Sigmoid colon (tissue), 7 donors: Measurements from ENCODE around the gene ARSB. TPM values are rescaled to one million over a fixed set of nuclear protein-coding genes. Genes with fewer than 3 reads are reported as not detected.
"Not testable (repeated sequence)": the region's sequence is repeated elsewhere in the genome, so short reads cannot be mapped to it uniquely, and the experiment has no call there.

Source experiments
- DNase-seq: peaks from one replicate; pipeline ENCODE4 v3.0.0-alpha.2; 2019
- H3K27ac ChIP-seq, 4 donors: fragments of 200-600 bp; sonication (generic); one replicate each; pipeline ENCODE4 v1.5.1; 2016 to 2019; ENCODE audit warnings: mild to moderate bottlenecking in 1 of 4
- H3K27me3 ChIP-seq, 3 donors: fragments of 200-600 bp; sonication (generic); one replicate each; pipeline ENCODE4 v1.5.1; 2019; ENCODE audit warnings: mild to moderate bottlenecking in 1 of 3
- H3K36me3 ChIP-seq, 4 donors: fragments of 200-600 bp; sonication (generic); one replicate each; pipeline ENCODE4 v1.5.1; 2016 to 2019
- H3K4me1 ChIP-seq, 4 donors: fragments of 200-600 bp; sonication (generic); one replicate each; pipeline ENCODE4 v1.5.1; 2017 to 2019
- H3K4me3 ChIP-seq, 4 donors: fragments of 200-600 bp; sonication (generic); one replicate each; pipeline ENCODE4 v1.5.1; 2017 to 2019; ENCODE audit warnings: mild to moderate bottlenecking in 2 of 4, moderate library complexity in 1 of 4
- H3K9me3 ChIP-seq, 4 donors: fragments of 200-600 bp in 3 of 4; sonication (generic) in 3 of 4; one replicate each; pipeline versions ENCODE4 v1.5.1 to v1.6.1; 2013 to 2019
- CTCF ChIP-seq, 4 experiments: fragments of 450-650 bp in 3 of 4; fragments of 200-600 bp in 1 of 4; IDR thresholded peaks; one replicate each; pipeline ENCODE4 v1.5.1; 2016 to 2019; ENCODE audit warnings: antibody characterized with exemption in 4 of 4, mild to moderate bottlenecking in 3 of 4, moderate library complexity in 2 of 4
- EP300 ChIP-seq, 4 donors: sonication (generic); formaldehyde crosslinking; IDR thresholded peaks; one replicate each; pipeline ENCODE4 v1.6.1; 2017; ENCODE audit warnings: antibody characterized with exemption in 4 of 4
- POLR2A ChIP-seq, 2 donors: fragments of 450-650 bp; IDR thresholded peaks; one replicate each; pipeline ENCODE4 v1.6.1; 2016; ENCODE audit warnings: antibody characterized with exemption in 2 of 2, mild to moderate bottlenecking in 2 of 2, moderate library complexity in 2 of 2
- POLR2AphosphoS5 ChIP-seq, 4 donors: sonication (generic); formaldehyde crosslinking; IDR thresholded peaks; one replicate each; pipeline ENCODE4 v1.6.1; 2017; ENCODE audit warnings: antibody characterized with exemption in 4 of 4
- WGBS, 2 donors: extraction: QIAGEN DNeasy Blood & Tissue Kit; methylation state at CpG; one replicate each; pipeline ENCODE4 v1.1.7; 2013; 5-methylcytosine and 5-hydroxymethylcytosine counted together
- intact Hi-C: fragments of 100-400 bp; cut with DNase I; formaldehyde crosslinking; loops from one replicate; pipeline ENCODE4 v1.15.1; 2023
- polyA plus RNA-seq, 3 donors: library from polyadenylated mRNA; stranded (reverse); fragments of 200-250 nt; gene quantifications; one replicate each; pipeline ENCODE4 v1.2.3, GENCODE V29; 2013
- total RNA-seq, 4 donors: library from RNA; depleted of rRNA; stranded (reverse); fragments of >200 nt; gene quantifications; one replicate each; pipeline ENCODE4 v1.1.0, GENCODE V29; 2016
- donor health status: healthy with polysubstance abuse.
- donor health status: Bipolar disorder and iron deficiency.
- donor health status: healthy.

Gene ARSB
- total and polyA plus RNA-seq, 7 donors, result 1.2 to 22.2 (median 8.6) TPM

GRCh38 chr5:78879516-78879915 lies 105.6 kb downstream of the ARSB start:
- Histone ChIP-seq H3K27ac (no peak overlapping the region), H3K27me3 (no peaks in the 10 kb centered on the region), H3K4me1 (peaks cover 0 to 6% (median 0%) of the 10 kb centered on the region in 4 donors), H3K9me3 (no peaks in the 10 kb centered on the region), H3K4me3 (no peak overlapping the region), H3K36me3 (no peaks in the 10 kb centered on the region)
- 93 to 94% methylated on average over 10 of the region's 10 CpGs for WGBS, 2 donors
- no peak for TF ChIP-seq CTCF (IDR thresholded peaks at IDR 0.05)
- no peak for TF ChIP-seq POLR2A (IDR thresholded peaks at IDR 0.05)
- DNase-seq, result no peak
- intact Hi-C loops, result no loop called here

GRCh38 chr5:78866076-78866475 lies 119.0 kb downstream of the ARSB start:
- WGBS, 2 donors, result 86 to 98% methylated on average over 2 of the region's 2 CpGs

GRCh38 chr5:78858364-78858763 lies 126.7 kb downstream of the ARSB start:
- WGBS, 2 donors, result 80 to 87% methylated on average over 1 of the region's 1 CpG
- Histone ChIP-seq H3K4me3 (no peak overlapping the region), H3K9me3 (no peaks in the 10 kb centered on the region), H3K36me3 (no peaks in the 10 kb centered on the region), H3K4me1 (no peaks in the 10 kb centered on the region), H3K27me3 (no peaks in the 10 kb centered on the region), H3K27ac (no peak overlapping the region)
- intact Hi-C loops, result no loop called here
- no peak for TF ChIP-seq POLR2AphosphoS5 (IDR thresholded peaks at IDR 0.05)
- no peak for TF ChIP-seq CTCF (IDR thresholded peaks at IDR 0.05)
- TF ChIP-seq POLR2A (IDR thresholded peaks at IDR 0.05), result no peak
- TF ChIP-seq EP300 (IDR thresholded peaks at IDR 0.05), result no peak
- DNase-seq, result no peak

More at GRCh38 chr5:78866076-78866475, 119.0 kb downstream of the ARSB start:
- H3K27ac ChIP-seq, intact Hi-C loops, H3K4me1 ChIP-seq, H3K4me3 ChIP-seq, H3K36me3 ChIP-seq, DNase-seq, H3K9me3 ChIP-seq, H3K27me3 ChIP-seq: not testable (repeated sequence)

- no peaks in the 10 kb centered on the region for H3K9me3 ChIP-seq
- no peak for DNase-seq
- H3K4me3 ChIP-seq, result no peak overlapping the region
- no peak overlapping the region for H3K27ac ChIP-seq
- 75 to 98% methylated on average over 2 of the region's 2 CpGs for WGBS, 2 donors
- no peaks in the 10 kb centered on the region for H3K36me3 ChIP-seq
- no peaks in the 10 kb centered on the region for H3K4me1 ChIP-seq
- no peak for TF ChIP-seq POLR2A (IDR thresholded peaks at IDR 0.05)
- no peak for TF ChIP-seq CTCF (IDR thresholded peaks at IDR 0.05)
- TF ChIP-seq EP300 (IDR thresholded peaks at IDR 0.05), result no peak
- no peak for TF ChIP-seq POLR2AphosphoS5 (IDR thresholded peaks at IDR 0.05)
- intact Hi-C loops, result no loop called here
- no peaks in the 10 kb centered on the region for H3K27me3 ChIP-seq
These were observed 130.1 kb downstream of the ARSB start for GRCh38 chr5:78855026-78855425.

GRCh38 chr5:78851891-78852290 lies 133.2 kb downstream of the ARSB start:
- H3K27ac ChIP-seq, H3K9me3 ChIP-seq, H3K36me3 ChIP-seq, intact Hi-C loops, H3K27me3 ChIP-seq, H3K4me3 ChIP-seq, DNase-seq, H3K4me1 ChIP-seq: not testable (repeated sequence)
- 95 to 98% methylated on average over 4 of the region's 4 CpGs for WGBS, 2 donors

- WGBS, 2 donors, result 82 to 85% methylated on average over 3 of the region's 3 CpGs
- H3K4me1 ChIP-seq, result no peaks in the 10 kb centered on the region
- no peaks in the 10 kb centered on the region for H3K27me3 ChIP-seq
These were observed 139.6 kb downstream of the ARSB start for GRCh38 chr5:78845470-78845869.

More at GRCh38 chr5:78845470-78845869, 139.6 kb downstream of the ARSB start:
- TF ChIP-seq CTCF (IDR thresholded peaks at IDR 0.05), result no peak
- TF ChIP-seq POLR2A (IDR thresholded peaks at IDR 0.05), result no peak
- no peak for TF ChIP-seq EP300 (IDR thresholded peaks at IDR 0.05)
- no peak for TF ChIP-seq POLR2AphosphoS5 (IDR thresholded peaks at IDR 0.05)
- DNase-seq, result no peak
- Histone ChIP-seq H3K9me3 (no peaks in the 10 kb centered on the region), H3K36me3 (no peaks in the 10 kb centered on the region), H3K27ac (no peak overlapping the region), H3K4me3 (no peak overlapping the region)
- intact Hi-C loops, result no loop called here
